IMR-90 (cell line): ENCODE results near the gene PKDCC. TPM values are rescaled to one million over a fixed set of nuclear protein-coding genes. Genes with fewer than 3 reads are reported as not detected.
"Not testable (repeated sequence)": the region's sequence is repeated elsewhere in the genome, so short reads cannot be mapped to it uniquely, and the experiment has no call there.

Source experiments
- ATAC-seq: fragments of 200-7000 bp; cut with Tn5 transposase; 2 replicates; pipeline ENCODE4 v1.9.1; 2020; ENCODE audit warnings: low read depth, mild to moderate bottlenecking, moderate library complexity
- BruUV-seq: library from RNA; stranded (reverse); fragments of 400-500 nt; replicated peaks from 2 replicates; lab custom pipeline; 2021; lab: Mats Ljungman, UMichigan
- CTCF ChIA-PET: fragments of 300-600 bp; formaldehyde crosslinking; extraction: SDS; loops from one replicate; lab custom pipeline; 2021; ENCODE audit warnings: antibody characterized with exemption; lab: Yijun Ruan, JAX
- POLR2A ChIA-PET: fragments of 300-600 bp; sonication (Branson Sonifier 250); formaldehyde crosslinking; loops from one replicate; lab custom pipeline; 2022; ENCODE audit warnings: antibody characterized with exemption; ENCODE audit not compliant: unreplicated experiment; lab: Charles Lee
- DNase-seq: peaks from one replicate; pipeline ENCODE4 v3.0.0; 2013
- H2AFZ ChIP-seq: replicated peaks from 2 replicates; pipeline ENCODE3; 2013; ENCODE audit warnings: low read length, mild to moderate bottlenecking; ENCODE audit not compliant: poor library complexity
- H2AK5ac ChIP-seq: 2 replicates; pipeline ENCODE4 v1.6.1; 2013; ENCODE audit warnings: low read depth, low read length, inconsistent platforms
- H2AK9ac ChIP-seq: replicated peaks from 2 replicates; pipeline ENCODE3; 2013; ENCODE audit warnings: mild to moderate bottlenecking, low read depth, low read length, moderate library complexity; ENCODE audit not compliant: poor library complexity
- H2BK120ac ChIP-seq: 2 replicates; pipeline ENCODE4 v1.6.1; 2013; ENCODE audit warnings: low read depth, low read length, inconsistent platforms
- H2BK15ac ChIP-seq: 3 replicates; pipeline ENCODE4 v1.6.1; 2013; ENCODE audit warnings: low read depth, low read length, inconsistent platforms
- H2BK20ac ChIP-seq: 2 replicates; pipeline ENCODE4 v1.6.1; 2013; ENCODE audit warnings: low read depth, mild to moderate bottlenecking, inconsistent platforms, low read length, moderate library complexity
- H2BK5ac ChIP-seq: 2 replicates; pipeline ENCODE4 v1.6.1; 2013; ENCODE audit warnings: mild to moderate bottlenecking, low read depth, low read length, inconsistent platforms; ENCODE audit not compliant: poor library complexity, severe bottlenecking
- H3K14ac ChIP-seq: replicated peaks from 2 replicates; pipeline ENCODE4 v1.6.1; 2013; ENCODE audit warnings: low read depth, low read length, inconsistent platforms
- H3K18ac ChIP-seq: 2 replicates; pipeline ENCODE4 v1.6.1; 2013; ENCODE audit warnings: low read depth, low read length, control low read depth
- H3K23ac ChIP-seq: 2 replicates; pipeline ENCODE4 v1.6.1; 2013; ENCODE audit warnings: low read depth, low read length, inconsistent platforms
- H3K27ac ChIP-seq: 2 replicates; pipeline ENCODE4 v1.5.1; 2013; ENCODE audit warnings: mild to moderate bottlenecking, control low read depth, low read length; ENCODE audit not compliant: insufficient read depth
- H3K27me3 ChIP-seq: 2 replicates; pipeline ENCODE4 v1.6.1; 2013; ENCODE audit warnings: low read length; ENCODE audit not compliant: control insufficient read depth, insufficient read depth
- H3K36me3 ChIP-seq: 2 replicates; pipeline ENCODE4 v1.6.1; 2013; ENCODE audit warnings: low read length, mixed read lengths; ENCODE audit not compliant: control insufficient read depth, insufficient read depth
- H3K4ac ChIP-seq: 2 replicates; pipeline ENCODE4 v1.6.1; 2013; ENCODE audit warnings: low read depth, low read length, inconsistent platforms
- H3K4me1 ChIP-seq: 2 replicates; pipeline ENCODE4 v1.6.1; 2013; ENCODE audit warnings: low read length, mixed read lengths; ENCODE audit not compliant: control insufficient read depth, insufficient read depth
- H3K4me2 ChIP-seq: 2 replicates; pipeline ENCODE4 v1.6.1; 2013; ENCODE audit warnings: low read depth, mild to moderate bottlenecking, control low read depth, low read length, moderate library complexity
- H3K4me3 ChIP-seq: 2 replicates; pipeline ENCODE4 v1.5.1; 2013; ENCODE audit warnings: low read depth, mild to moderate bottlenecking, control low read depth, low read length, moderate library complexity; ENCODE audit not compliant: insufficient read depth
- H3K56ac ChIP-seq: 2 replicates; pipeline ENCODE4 v1.6.1; 2013; ENCODE audit warnings: low read length, inconsistent platforms; ENCODE audit not compliant: insufficient read depth; ENCODE audit errors: extremely low read depth
- H3K79me1 ChIP-seq, 2 experiments: 2 replicates each; pipeline ENCODE4 v1.6.1; 2013; ENCODE audit warnings: low read length in 2 of 2, inconsistent platforms in 1 of 2, low read depth in 1 of 2
- H3K9ac ChIP-seq: 2 replicates; pipeline ENCODE4 v1.6.1; 2013; ENCODE audit warnings: low read depth, low read length, control low read depth
- H3K9me1 ChIP-seq: 2 replicates; pipeline ENCODE4 v1.6.1; 2013; ENCODE audit warnings: low read length, inconsistent platforms; ENCODE audit not compliant: insufficient read depth
- H3K9me3 ChIP-seq: 2 replicates; pipeline ENCODE4 v1.6.1; 2013; ENCODE audit warnings: low read length; ENCODE audit not compliant: control insufficient read depth, insufficient read depth
- H4K20me1 ChIP-seq: 2 replicates; pipeline ENCODE4 v1.6.1; 2013; ENCODE audit warnings: low read length, inconsistent platforms; ENCODE audit not compliant: insufficient read depth
- H4K5ac ChIP-seq: 2 replicates; pipeline ENCODE4 v1.6.1; 2013; ENCODE audit warnings: mild to moderate bottlenecking, low read depth, low read length, control low read depth
- H4K8ac ChIP-seq, 2 experiments: 2 replicates each; pipeline ENCODE4 v1.6.1; 2013; ENCODE audit warnings: low read depth in 2 of 2, low read length in 2 of 2, control low read depth in 1 of 2, inconsistent platforms in 1 of 2
- H4K91ac ChIP-seq: 2 replicates; pipeline ENCODE4 v1.6.1; 2013; ENCODE audit warnings: low read depth, low read length, inconsistent platforms; ENCODE audit not compliant: insufficient read depth
- WGBS, 2 experiments: methylation state at CpG; one replicate each; pipeline versions ENCODE4 v1.1.5 to v1.1.7; 2013; ENCODE audit warnings: missing lambda C conversion rate in 2 of 2; ENCODE audit not compliant: insufficient read length in 1 of 2; ENCODE audit errors: extremely low coverage in 2 of 2; 5-methylcytosine and 5-hydroxymethylcytosine counted together
- dilution Hi-C: fragments of 300-500 bp; cut with HindIII; formaldehyde crosslinking; loops from one replicate; pipeline ENCODE4 v1.14.3; 2018; ENCODE audit warnings: low sequenced_read_pairs; ENCODE audit not compliant: unreplicated experiment
- in situ Hi-C: fragments of 300-500 bp; cut with MboI; formaldehyde crosslinking; loops from 3 replicates; pipeline ENCODE4 v1.14.3; 2019; ENCODE audit warnings: low sequenced_read_pairs, inconsistent platforms, mixed read lengths
- intact Hi-C: fragments of 100-400 bp; cut with micrococcal nuclease; formaldehyde crosslinking; loops from 2 replicates; pipeline ENCODE4 v1.10.0; 2022
- polyA plus RNA-seq, 3 experiments: library from polyadenylated mRNA; depleted of rRNA; stranded (reverse); fragments of >200 nt; gene quantifications; 2 replicates each; pipeline ENCODE4 v1.2.3, GENCODE V29; 2012; ENCODE audit warnings: low replicate concordance in 1 of 3
- total RNA-seq: library from RNA; depleted of rRNA; stranded (reverse); fragments of >200 nt; gene quantifications from 2 replicates; pipeline ENCODE4 v1.2.3, GENCODE V29; 2012

PKDCC gene
- total and polyA plus RNA-seq, 2 of the 4 experiments (the other 2 are of a cell fraction): 55.6 to 95.7 TPM

DNA sequence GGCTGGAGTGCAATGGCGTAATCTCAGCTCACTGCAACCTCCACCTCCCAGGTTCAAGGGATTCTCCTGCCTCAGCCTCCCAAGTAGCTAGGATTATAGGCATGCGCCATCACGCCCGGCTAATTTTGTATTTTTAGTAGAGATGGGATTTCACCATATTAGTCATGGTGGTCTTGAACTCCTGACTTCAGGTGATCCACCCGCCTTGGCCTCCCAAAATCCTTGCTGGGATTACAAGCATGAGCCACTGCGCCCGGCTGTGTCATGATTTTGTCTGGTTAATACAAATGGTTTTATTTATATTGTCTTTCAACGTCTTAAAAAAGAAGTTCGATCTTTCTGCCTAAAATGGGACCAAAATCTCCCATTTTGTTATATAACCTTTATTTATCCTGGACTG, 19.2 kb downstream of the PKDCC start:
- H3K9ac ChIP-seq, H4K8ac ChIP-seq, H3K4me2 ChIP-seq, H3K56ac ChIP-seq, H3K14ac ChIP-seq, H2AFZ ChIP-seq, H3K4me3 ChIP-seq, H3K36me3 ChIP-seq, H2AK9ac ChIP-seq, H3K27ac ChIP-seq, H4K20me1 ChIP-seq, H2BK5ac ChIP-seq, ATAC-seq, in situ Hi-C loops, DNase-seq, H3K4ac ChIP-seq, H3K18ac ChIP-seq, H4K91ac ChIP-seq, POLR2A ChIA-PET, H3K27me3 ChIP-seq, H3K23ac ChIP-seq, H2AK5ac ChIP-seq, BruUV-seq, H3K9me3 ChIP-seq, H4K5ac ChIP-seq, intact Hi-C loops, H2BK120ac ChIP-seq, dilution Hi-C loops, H3K79me1 ChIP-seq: not testable (repeated sequence)
- peak overlapping the region; percentile 79; the same call in 1 of the 3 replicates for H2BK15ac ChIP-seq
- CTCF ChIA-PET: interaction anchor here (0.9 kb wide), 1 partner anchor 194 kb away, joined by 4 read pairs; no protein-coding TSS in a partner anchor
- H2BK20ac ChIP-seq: peak overlapping the region; percentile 62; the same call in 1 of the 2 replicates
- H3K9me1 ChIP-seq: peaks cover 17% of the 10 kb centered on the region
- peaks cover 15% of the 10 kb centered on the region for H3K4me1 ChIP-seq
- WGBS, 2 experiments: no CpG with 5 or more reads among the region's 9 CpGs
